ENCODE measurements around the gene ATAD3C. TPM values are rescaled to one million over a fixed set of nuclear protein-coding genes. Genes with fewer than 3 reads are reported as not detected.
"Not testable (repeated sequence)": the region's sequence is repeated elsewhere in the genome, so short reads cannot be mapped to it uniquely, and the experiment has no call there.

The ATAD3C gene
- total RNA-seq, 6 donors from 2014 or later = 9.2 to 20.9 (median 14.7) TPM

DNA sequence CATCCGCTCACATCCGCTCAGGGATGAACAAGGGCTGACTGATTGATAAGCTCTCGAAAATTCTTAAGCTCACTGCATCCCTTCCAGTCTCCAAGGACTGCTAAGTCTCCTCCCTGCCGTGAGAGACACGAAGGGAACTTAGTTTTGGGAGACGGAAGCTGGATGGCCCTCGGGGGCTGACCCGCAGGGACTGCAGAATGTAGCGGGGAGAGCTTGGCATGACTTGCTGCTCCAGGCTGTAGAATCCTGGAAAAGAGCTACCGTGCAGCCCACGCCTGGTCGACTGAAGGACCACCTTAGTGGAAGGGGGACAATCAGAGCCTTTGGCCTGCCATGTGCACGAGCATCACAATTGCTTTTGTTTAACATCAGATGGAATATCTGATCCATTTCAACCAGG, 33.7 kb upstream of the ATAD3C start:
- no peaks in the 10 kb centered on the region for H3K27me3 ChIP-seq
- no peaks in the 10 kb centered on the region for H3K9me3 ChIP-seq
- H3K4me3 ChIP-seq = no peak overlapping the region
- H3K27ac ChIP-seq = no peak overlapping the region
- no peaks in the 10 kb centered on the region for H3K36me3 ChIP-seq
- WGBS, 2 donors = 72 to 76% methylated on average over 10 to 13 of the region's 13 CpGs
- DNase-seq (no peak), ATAC-seq (ENCODE audit: low FRiP score in 2 of 2) (no peak)
- no peak for TF ChIP-seq POLR2A (IDR thresholded peaks at IDR 0.05)
- TF ChIP-seq CTCF (IDR thresholded peaks at IDR 0.05) = no peak
- TF ChIP-seq EP300 (IDR thresholded peaks at IDR 0.05) = no peak
- no peak for TF ChIP-seq POLR2AphosphoS5 (IDR thresholded peaks at IDR 0.05)
- peaks cover 0 to 29% (median 15%) of the 10 kb centered on the region in 4 donors for H3K4me1 ChIP-seq

DNA sequence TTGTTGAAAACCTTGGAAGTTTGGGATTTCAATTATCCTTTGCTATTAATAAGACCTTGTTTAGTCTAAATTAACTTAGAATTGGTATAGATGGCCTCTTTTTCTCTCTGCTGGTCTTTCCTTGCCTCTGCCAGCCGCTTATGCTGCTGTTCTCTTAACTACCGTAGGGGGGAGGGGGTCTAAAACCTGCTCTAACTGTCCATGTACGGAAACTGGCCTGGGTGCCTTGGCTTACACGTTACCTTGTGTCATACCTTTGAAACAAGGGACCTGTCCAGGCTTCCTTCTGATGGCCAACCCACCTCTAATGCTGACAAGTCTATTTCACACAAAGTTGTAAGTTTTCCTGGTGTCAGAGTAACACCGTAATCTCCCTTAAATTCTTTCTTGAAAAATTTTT, 32.1 kb upstream of the ATAD3C start:
- not testable (repeated sequence) for H3K4me3 ChIP-seq; ATAC-seq (ENCODE audit: low FRiP score in 2 of 2); DNase-seq; H3K36me3 ChIP-seq; H3K9me3 ChIP-seq; H3K27me3 ChIP-seq
- Histone ChIP-seq H3K4me1 (peaks cover 0 to 38% (median 20%) of the 10 kb centered on the region in 4 donors), H3K27ac (peak overlapping the region in 1 of 4 donors; percentile 54)
- peak in 1 of 6 experiments; percentile 13 for TF ChIP-seq CTCF (IDR thresholded peaks at IDR 0.05)
- 70 to 78% methylated on average over 5 of the region's 5 CpGs for WGBS, 2 donors

DNA sequence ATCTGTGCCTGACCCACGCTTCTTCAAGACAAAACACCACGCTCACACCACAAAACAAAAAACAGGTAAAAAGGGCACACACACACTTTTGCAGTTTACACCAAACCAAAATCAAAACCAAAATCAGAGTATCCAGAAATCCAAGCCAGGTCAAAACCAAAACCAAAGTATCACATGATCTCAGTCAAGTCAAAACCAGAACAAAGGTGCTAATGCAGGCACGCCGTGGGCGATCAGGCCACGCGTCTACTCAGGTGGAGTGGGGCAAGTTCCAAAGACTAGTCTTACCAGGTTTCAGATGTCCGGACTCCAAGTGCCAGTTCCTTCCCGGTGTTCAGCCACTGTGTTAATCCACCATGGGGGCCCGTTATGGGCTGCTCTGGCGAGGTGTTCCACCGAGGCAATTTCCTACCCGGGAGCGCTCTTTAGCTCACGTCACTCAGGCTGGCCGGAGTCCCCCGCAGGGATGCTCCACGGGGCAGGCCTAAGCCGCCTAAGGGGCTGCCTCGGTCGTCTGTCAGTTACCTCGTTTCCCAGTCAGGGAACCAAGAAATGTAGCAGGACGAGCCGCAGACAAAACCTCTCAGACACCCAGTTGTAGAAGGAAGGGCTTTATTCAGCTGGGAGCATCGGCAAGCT, 31.5 kb upstream of the ATAD3C start:
- H3K27me3 ChIP-seq; H3K9me3 ChIP-seq; ATAC-seq (ENCODE audit: low FRiP score in 2 of 2); H3K4me3 ChIP-seq; H3K36me3 ChIP-seq: not testable (repeated sequence)
- 82 to 85% methylated on average over 24 to 25 of the region's 25 CpGs for WGBS, 2 donors
- peak in 1 of 2 donors; percentile 48 for DNase-seq
- peaks cover 0 to 38% (median 20%) of the 10 kb centered on the region in 4 donors for H3K4me1 ChIP-seq
- H3K27ac ChIP-seq = peak overlapping the region in 2 of 4 donors; percentile 21 to 54

- Histone ChIP-seq H3K9me3 (no peaks in the 10 kb centered on the region), H3K27ac (peak overlapping the region in 2 of 4 donors; percentile 80 to 83), H3K4me1 (peaks cover 0 to 38% (median 20%) of the 10 kb centered on the region in 4 donors), H3K27me3 (no peaks in the 10 kb centered on the region), H3K36me3 (no peaks in the 10 kb centered on the region), H3K4me3 (peak overlapping the region in 1 of 4 donors; percentile 46)
- DNase-seq = peak in 1 of 2 donors; percentile 78
- TF ChIP-seq CTCF (IDR thresholded peaks at IDR 0.05) = no peak
- TF ChIP-seq EP300 (IDR thresholded peaks at IDR 0.05) = no peak
- no peak for TF ChIP-seq POLR2AphosphoS5 (IDR thresholded peaks at IDR 0.05)
- TF ChIP-seq POLR2A (IDR thresholded peaks at IDR 0.05) = no peak
- WGBS, 2 donors = 88 to 90% methylated on average over 20 to 25 of the region's 26 CpGs
- ATAC-seq (ENCODE audit: low FRiP score in 2 of 2) = peak in 1 of 2 donors; percentile 11
These were observed 30.8 kb upstream of the ATAD3C start for GRCh38 chr1:1418464-1419362.

DNA sequence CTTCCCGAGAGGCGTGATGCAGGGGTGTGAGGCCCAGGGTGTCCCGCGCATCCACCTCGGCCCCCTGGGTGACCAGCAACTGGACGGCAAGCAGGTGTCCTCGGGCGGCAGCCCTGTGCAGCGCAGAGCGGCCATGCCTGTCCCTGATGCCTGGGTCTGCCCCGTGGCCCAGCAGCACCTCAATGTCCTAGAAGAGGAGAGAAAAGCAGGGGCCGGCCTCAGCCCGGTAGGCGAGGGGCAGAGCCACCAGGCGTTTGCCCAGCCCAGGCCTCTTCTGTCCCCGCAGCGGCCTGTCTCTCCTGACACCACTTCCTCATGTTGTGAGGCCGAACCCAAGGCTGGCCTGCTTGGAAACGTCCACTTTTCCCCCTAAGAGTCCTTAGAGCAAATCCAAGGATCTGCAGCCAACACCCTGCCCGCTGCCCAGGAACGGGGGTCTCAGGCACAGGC, 30.1 kb upstream of the ATAD3C start:
- Histone ChIP-seq H3K4me1 (peaks cover 0 to 38% (median 20%) of the 10 kb centered on the region in 4 donors), H3K9me3 (no peaks in the 10 kb centered on the region), H3K4me3 (peak overlapping the region in 3 of 4 donors; percentile 46 to 61 (median 57)), H3K27me3 (no peaks in the 10 kb centered on the region), H3K36me3 (no peaks in the 10 kb centered on the region), H3K27ac (peak overlapping the region; percentile 38 to 83 (median 76))
- DNase-seq (peak in 1 of 2 donors; percentile 37), ATAC-seq (ENCODE audit: low FRiP score in 2 of 2) (peak; percentile 9 to 38)
- TF ChIP-seq POLR2A (IDR thresholded peaks at IDR 0.05) = no peak
- no peak for TF ChIP-seq POLR2AphosphoS5 (IDR thresholded peaks at IDR 0.05)
- no peak for TF ChIP-seq CTCF (IDR thresholded peaks at IDR 0.05)
- no peak for TF ChIP-seq EP300 (IDR thresholded peaks at IDR 0.05)
- 77% methylated on average over 15 of the region's 21 CpGs; no CpG with 5 or more reads in 1 of the 2 donors for WGBS, 2 donors

Data from upper lobe of left lung (tissue), 6 donors.